Hematopoietic multipotent progenitor cell treated with erythropoietin and hydrocortisone succinate and interleukin-3 and kit ligand, for 8 days (in vitro differentiated cells): ENCODE data around the gene CDC25B.

Experiments used
- DNase-seq: peaks from one replicate; pipeline ENCODE4 v3.0.0-alpha.2; 2015

The CDC25B gene

GRCh38 chr20:3795511-3796468 lies at the start of gene CDC25B:
CDC25B (plus strand) TSS chr20:3796310; CDS start chr20:3796532, 222 bp downstream.
- peak; percentile 89 for DNase-seq

GRCh38 chr20:3747471-3747870 lies 48.6 kb upstream of the CDC25B start:
- DNase-seq = no peak

GRCh38 chr20:3748073-3748472 lies 48.0 kb upstream of the CDC25B start:
- DNase-seq = no peak

- DNase-seq = no peak
Measured at GRCh38 chr20:3749087-3749688, 46.9 kb upstream of the CDC25B start.

- DNase-seq = peak; percentile 49
Measured at GRCh38 chr20:3749689-3750531, 46.2 kb upstream of the CDC25B start.

GRCh38 chr20:3751305-3751674 lies 44.8 kb upstream of the CDC25B start:
- DNase-seq = no peak

- DNase-seq = peak; percentile 97
Measured at GRCh38 chr20:3751675-3752385, 44.3 kb upstream of the CDC25B start.

- no peak for DNase-seq
Measured at GRCh38 chr20:3752386-3752759, 43.7 kb upstream of the CDC25B start.

GRCh38 chr20:3753098-3753497 lies 43.0 kb upstream of the CDC25B start:
- DNase-seq = peak; percentile 84

GRCh38 chr20:3753501-3754275 lies 42.4 kb upstream of the CDC25B start:
- no peak for DNase-seq

- DNase-seq = no peak
Measured at GRCh38 chr20:3754276-3754630, 41.9 kb upstream of the CDC25B start.

GRCh38 chr20:3755269-3755668 lies 40.8 kb upstream of the CDC25B start:
- DNase-seq = no peak

- no peak for DNase-seq
Measured at GRCh38 chr20:3755814-3756480, 40.2 kb upstream of the CDC25B start.

GRCh38 chr20:3757268-3757667 lies 38.8 kb upstream of the CDC25B start:
- no peak for DNase-seq

- DNase-seq = no peak
Measured at GRCh38 chr20:3758566-3758965, 37.5 kb upstream of the CDC25B start.

GRCh38 chr20:3759316-3759823 lies 36.7 kb upstream of the CDC25B start:
- DNase-seq = no peak

- no peak for DNase-seq
Measured at GRCh38 chr20:3759884-3760283, 36.2 kb upstream of the CDC25B start.

GRCh38 chr20:3760655-3761348 lies 35.3 kb upstream of the CDC25B start:
- DNase-seq = no peak

GRCh38 chr20:3763671-3764601 lies 32.2 kb upstream of the CDC25B start:
- no peak for DNase-seq
